NT2/D1 (cell line): ENCODE results near the gene SDC3.

Experiments
- SUZ12 ChIP-seq: IDR thresholded peaks from 2 replicates; pipeline ENCODE4 v1.6.1; 2011; ENCODE audit not compliant: insufficient read length, insufficient read depth; ENCODE audit errors: extremely low read depth
- YY1 ChIP-seq: IDR thresholded peaks from 2 replicates; pipeline ENCODE4 v1.6.1; 2011; ENCODE audit not compliant: insufficient read length, insufficient read depth
- ZNF274 ChIP-seq: IDR thresholded peaks from 2 replicates; pipeline ENCODE4 v1.6.1; 2011; ENCODE audit warnings: mild to moderate bottlenecking, low read depth, low read length

- no peak for TF ChIP-seq ZNF274
- TF ChIP-seq YY1: no peak
- no peak for TF ChIP-seq SUZ12
Measured at GRCh38 chr1:30950053-30950452, 41.5 kb upstream of the SDC3 start.
